Fibroblast of skin of right biceps (primary cell): ENCODE data around the gene PRXL2C.

Experiments
- DNase-seq: peaks from one replicate; pipeline ENCODE4 v3.0.0-alpha.2; 2013

PRXL2C gene

GRCh38 chr9:96609732-96610131, 45.4 kb downstream of the PRXL2C start:
- no peak for DNase-seq

- DNase-seq = no peak
Measured at GRCh38 chr9:96607971-96608370, 47.1 kb downstream of the PRXL2C start.

- no peak for DNase-seq
Measured at GRCh38 chr9:96605328-96605727, 49.8 kb downstream of the PRXL2C start.

GRCh38 chr9:96604004-96604319, 51.2 kb downstream of the PRXL2C start:
- no peak for DNase-seq

GRCh38 chr9:96603305-96604003, 51.7 kb downstream of the PRXL2C start:
- DNase-seq = no peak

- DNase-seq = no peak
Measured at GRCh38 chr9:96599298-96599697, 55.8 kb downstream of the PRXL2C start.

- no peak for DNase-seq
Measured at GRCh38 chr9:96596601-96597111, 58.5 kb downstream of the PRXL2C start.
